GM19438 (cell line): Measurements from ENCODE around the gene KCNH2.
"Not testable (repeated sequence)": the region's sequence is repeated elsewhere in the genome, so short reads cannot be mapped to it uniquely, and the experiment has no call there.

Experiments used
- ATAC-seq: cut with Tn5 transposase; IDR thresholded peaks from one replicate; pipeline ENCODE4 v1.9.1; 2021; ENCODE audit warnings: low read depth; ENCODE audit not compliant: unreplicated experiment

KCNH2 gene

DNA sequence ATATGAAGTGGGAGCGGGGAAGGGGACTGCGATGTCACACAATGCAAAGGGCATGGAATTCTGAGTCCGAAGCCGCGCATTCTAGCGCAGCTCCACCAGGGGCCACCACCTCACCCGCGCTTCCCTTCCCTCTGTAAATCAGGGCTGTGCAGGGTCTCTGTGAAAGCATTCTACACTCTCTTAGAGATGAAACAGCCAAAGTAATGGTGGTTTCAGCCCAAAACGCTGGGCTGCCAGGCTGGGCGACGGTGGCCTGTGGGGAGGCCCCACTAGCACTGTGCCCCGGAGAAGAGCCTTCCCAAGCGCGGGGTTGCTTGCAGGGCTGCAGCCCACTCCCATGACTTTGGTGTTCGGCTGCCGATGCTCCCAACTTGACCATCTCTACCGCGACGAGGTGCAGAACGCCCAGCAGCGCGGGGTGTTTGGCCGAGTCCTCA is 34.8 kb upstream of the KCNH2 start:
- ATAC-seq: no peak

DNA sequence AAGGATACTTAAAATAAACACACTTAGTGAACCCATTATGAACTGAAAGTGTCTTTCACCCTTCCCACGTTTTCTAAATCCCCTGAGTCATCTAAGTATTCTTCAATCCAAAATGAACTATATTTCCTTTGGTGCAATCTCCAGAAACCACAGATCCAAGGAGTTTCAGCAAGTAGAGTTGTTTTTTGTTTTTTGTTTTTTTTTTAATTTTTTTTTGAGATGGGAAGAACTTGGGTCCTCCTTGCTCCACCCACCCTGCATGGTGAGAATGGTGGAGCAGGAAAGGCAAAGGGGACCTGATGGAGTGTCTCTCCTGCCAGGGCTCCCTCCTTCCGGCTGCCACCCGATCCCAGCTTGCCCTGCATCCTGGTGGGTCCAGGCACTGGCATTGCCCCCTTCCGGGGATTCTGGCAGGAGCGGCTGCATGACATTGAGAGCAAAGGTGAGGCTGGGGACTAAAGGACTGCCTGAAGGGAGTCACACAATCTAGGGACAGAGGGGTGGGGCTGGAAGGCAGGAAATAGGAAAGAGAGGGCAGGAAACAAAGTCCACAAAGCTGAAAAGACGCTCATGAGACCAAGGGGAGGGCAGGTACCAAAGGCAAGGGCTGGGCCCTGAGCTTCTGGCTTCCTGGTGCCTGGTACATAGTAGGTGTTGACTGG is 34.0 kb upstream of the KCNH2 start:
- no peak for ATAC-seq

DNA sequence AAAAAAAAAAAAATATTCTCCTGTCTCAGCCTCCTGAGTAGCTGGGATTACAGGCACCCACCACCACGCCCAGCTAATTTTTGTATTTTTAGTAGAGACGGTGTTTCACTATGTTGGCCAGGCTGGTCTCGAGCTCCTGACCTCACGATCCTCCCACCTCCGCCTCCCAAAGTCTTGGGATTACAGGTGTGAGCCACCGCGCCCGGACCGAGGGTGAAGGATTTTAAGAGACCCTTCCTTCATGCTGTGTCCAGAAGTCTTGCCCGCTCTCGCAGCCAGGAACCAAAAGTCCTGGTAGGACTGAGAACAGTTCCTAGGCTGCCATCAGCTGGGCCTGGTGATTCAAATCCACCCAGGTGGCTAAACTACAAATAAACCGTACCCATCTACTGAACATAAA is 33.5 kb upstream of the KCNH2 start:
- not testable (repeated sequence) for ATAC-seq

DNA sequence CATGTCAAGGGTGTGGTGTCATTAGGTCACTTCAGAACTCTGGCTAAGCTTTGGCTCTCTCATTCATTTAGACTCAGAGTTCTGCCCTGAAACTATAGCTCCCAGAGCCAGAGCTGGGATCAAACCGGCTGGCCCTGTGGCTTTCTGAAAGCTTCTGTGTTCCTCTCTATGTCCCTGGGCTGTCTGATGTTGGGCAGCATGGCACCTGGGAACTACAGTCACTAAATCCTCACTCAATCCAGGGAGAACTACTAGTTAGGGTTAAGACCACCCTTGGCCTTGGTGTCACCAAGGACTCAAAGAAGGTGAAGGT is 32.9 kb upstream of the KCNH2 start:
- ATAC-seq: no peak

DNA sequence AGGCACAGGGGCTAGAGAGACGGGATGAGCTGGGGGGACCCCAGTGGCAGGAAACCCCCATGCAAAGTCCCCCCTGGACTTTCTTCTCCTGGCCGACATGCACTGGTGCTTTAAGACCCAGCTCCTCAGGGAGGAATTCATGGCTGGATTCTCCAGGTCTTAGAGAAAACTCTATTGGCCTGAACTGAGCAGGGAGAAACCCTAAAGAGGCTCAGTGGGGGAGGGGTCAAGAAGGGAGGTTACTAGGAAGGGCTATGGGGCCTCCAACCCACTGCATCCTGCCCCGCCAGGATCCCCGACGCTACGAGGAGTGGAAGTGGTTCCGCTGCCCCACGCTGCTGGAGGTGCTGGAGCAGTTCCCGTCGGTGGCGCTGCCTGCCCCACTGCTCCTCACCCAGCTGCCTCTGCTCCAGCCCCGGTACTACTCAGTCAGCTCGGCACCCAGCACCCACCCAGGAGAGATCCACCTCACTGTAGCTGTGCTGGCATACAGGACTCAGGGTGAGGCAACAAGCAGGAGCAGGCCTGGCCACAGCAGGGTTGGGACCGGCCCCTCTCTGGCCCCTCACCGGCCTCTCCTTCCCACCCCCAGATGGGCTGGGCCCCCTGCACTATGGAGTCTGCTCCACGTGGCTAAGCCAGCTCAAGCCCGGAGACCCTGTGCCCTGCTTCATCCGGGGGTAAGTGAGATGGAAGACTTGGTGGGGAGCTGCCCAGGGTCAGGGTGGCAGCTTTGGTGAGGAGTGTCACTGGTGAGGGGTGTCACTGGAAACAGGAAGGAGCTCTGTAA is 32.4 kb upstream of the KCNH2 start:
- ATAC-seq: no peak

DNA sequence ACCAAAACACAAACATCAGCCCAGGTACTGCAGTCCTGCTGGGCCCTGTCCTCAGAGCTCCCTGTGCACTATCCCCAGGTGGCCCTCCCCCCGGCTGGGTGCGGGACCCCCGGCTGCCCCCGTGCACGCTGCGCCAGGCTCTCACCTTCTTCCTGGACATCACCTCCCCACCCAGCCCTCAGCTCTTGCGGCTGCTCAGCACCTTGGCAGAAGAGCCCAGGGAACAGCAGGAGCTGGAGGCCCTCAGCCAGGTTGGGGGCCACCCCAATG is 31.9 kb upstream of the KCNH2 start:
- ATAC-seq: no peak

DNA sequence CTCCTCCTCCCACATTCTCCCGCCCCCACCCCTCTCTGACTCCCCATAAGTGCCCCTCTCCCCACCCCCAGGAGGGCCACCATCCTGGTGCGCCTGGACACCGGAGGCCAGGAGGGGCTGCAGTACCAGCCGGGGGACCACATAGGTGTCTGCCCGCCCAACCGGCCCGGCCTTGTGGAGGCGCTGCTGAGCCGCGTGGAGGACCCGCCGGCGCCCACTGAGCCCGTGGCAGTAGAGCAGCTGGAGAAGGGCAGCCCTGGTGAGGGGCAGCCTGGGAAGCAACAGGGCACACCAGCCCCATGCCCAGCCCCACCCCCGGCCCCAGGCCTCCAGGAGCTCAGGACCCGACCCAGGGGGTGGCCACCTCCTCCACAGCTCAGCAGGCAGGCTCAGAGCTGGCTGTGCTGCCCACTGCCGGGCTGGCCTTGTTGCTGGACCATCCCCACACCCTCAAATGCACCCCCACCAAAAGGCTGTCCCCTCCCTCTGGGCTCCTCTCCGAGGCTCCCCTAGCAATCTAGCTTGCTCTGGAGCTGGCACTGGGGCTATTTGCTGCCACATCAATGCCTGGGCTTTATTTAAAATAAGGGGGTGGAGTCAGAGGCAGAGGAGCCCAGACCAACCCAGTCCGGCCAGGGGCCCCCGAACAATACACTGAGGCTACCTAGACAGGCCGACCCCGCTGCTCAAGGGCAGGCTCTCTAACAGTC is 31.4 kb upstream of the KCNH2 start:
- no peak for ATAC-seq

DNA sequence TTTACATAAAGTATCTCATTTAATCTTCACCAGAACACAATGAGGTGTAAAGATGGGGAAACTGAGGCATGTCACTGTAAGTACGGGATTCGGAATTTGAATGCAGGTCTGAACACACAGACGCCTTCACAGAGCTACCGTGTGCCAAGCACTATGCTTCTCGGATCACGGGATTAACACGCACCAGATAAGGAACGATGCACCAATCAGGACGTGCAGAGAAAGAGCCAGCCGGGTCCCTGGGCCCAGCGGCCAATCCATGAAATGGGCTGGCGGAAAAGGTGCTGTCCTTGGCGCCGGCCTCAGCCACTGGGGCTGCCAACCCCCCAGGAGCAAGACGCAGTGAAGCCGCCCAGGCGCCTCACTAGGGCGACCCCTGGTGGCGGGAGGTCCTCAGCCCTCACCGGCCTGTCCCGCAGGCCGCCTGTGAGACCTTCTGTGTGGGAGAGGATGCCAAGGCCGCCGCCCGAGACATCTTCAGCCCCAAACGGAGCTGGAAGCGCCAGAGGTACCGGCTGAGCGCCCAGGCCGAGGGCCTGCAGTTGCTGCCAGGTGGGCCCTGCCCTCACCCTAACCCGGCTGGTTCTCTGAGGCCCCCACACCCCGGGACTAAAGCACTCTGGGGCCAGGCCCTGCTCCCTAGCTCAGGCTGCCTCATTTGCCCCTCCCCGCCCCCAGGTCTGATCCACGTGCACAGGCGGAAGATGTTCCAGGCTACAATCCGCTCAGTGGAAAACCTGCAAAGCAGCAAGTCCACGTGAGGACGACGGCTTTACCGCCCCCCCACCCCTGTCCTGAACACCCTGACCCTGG is 30.6 kb upstream of the KCNH2 start:
- peak; percentile 91 for ATAC-seq

DNA sequence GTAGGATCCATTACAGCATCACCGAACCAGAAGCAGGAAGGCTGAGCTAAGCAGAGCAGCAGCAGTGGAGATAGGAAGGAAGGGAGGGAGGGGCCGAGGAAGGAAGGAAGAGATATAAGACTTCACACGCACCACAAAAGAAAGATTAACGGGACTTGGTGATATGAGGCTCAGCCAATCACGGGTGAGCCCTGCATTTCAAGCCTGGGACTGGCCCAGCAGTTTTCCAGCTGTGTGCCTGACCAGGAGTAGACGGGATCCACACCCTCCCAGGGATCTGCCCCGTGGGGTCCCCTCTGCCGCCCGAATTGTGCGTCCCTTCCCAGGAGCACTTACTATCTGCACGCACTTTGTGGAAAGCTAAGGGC is 30.0 kb upstream of the KCNH2 start:
- no peak for ATAC-seq

DNA sequence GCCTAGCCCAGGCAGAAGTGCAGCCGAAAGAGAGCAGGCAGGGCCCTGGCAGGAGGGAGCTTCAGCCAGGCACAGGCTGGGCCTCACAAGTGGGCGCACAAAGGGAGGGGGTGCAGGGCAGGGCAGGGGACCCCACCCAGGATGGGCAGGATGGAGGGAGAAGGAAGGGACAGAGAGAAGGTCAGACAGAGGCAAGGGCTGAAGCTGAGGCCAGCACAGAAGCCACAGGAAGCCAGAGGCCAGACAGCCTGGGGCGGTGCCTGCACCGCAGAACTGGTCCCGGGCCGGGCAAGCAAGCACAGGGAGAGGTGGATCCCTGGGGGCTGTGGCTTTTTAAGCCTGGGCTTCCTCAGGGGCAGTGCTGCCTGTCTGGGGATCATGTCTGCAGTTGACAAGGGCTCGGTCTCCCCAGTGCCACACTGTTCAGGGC is 29.4 kb upstream of the KCNH2 start:
- no peak for ATAC-seq

DNA sequence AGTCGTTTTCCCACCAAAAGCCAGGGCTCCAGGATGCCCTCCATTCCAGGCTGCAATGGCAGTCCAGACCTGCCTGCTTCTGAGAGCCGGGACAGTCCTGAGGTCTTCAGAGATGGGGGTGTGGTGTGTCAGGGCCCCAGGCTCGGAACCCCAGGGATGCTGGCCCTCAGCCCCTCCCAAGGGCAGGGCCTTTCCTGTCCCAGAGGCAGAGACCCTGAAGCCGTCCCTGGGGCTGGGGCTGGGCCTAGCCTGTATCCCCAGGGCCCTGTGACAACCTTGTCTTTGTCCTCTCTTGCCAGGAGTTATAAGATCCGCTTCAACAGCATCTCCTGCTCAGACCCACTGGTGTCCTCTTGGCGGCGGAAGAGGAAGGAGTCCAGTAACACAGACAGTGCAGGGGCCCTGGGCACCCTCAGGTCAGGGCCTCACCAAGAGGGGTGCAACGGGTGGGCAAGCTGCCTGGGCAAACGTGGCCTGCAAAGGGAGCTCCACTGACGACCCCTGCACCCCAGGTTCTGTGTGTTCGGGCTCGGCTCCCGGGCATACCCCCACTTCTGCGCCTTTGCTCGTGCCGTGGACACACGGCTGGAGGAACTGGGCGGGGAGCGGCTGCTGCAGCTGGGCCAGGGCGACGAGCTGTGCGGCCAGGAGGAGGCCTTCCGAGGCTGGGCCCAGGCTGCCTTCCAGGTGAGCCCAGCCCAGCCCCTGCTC is 28.6 kb upstream of the KCNH2 start:
- no peak for ATAC-seq

DNA sequence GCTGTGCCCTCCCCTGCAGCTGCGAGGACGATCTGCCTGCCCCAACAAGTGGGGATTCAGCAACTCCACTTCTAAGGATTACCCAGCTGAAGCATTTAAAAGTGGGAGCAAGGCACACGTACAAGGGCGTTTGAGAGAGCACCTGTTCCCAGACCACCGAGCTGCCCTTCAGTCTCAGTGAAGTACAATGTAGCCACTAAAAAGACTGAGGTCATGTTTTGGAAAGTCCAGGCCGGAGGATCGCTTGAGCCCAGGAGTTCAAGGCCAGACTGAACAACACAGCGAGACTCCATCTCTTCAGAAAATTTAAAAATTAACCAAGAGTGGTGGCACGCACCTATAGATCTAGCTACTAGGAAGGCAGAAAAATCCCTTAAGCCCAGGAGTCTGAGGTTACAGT is 27.4 kb upstream of the KCNH2 start:
- ATAC-seq: no peak

DNA sequence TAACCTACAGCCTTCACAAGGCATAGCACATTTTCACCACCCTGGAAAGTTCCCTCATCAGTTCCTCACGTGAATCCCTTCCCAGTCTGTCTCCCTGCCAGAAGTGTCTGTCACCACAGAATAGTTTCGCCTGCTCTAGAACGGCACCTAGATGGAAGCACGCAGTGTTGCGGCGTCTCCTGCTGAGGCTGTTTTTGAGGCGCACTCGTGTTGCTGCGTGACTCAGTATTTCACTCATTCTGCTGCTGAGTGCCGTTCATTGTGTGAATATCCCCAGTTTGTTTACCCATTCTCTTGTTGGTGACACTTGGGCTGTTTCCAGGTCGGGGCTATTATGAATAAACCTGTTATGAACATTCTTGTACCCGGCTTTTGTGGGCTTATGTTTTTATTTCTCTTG is 25.5 kb upstream of the KCNH2 start:
- no peak for ATAC-seq

DNA sequence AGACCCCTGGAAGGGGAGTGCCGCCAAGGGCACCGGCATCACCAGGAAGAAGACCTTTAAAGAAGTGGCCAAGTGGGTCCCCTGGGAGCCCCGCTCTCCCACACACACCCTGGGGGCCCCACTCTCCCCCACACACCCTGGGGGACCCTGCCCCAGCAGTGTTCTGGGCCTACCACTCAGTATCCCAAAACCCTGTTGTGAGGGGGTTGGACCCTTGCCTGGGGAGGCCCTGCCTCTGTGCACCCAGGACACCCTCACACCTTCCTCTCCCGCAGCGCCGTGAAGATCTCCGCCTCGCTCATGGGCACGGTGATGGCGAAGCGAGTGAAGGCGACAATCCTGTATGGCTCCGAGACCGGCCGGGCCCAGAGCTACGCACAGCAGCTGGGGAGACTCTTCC is 23.4 kb upstream of the KCNH2 start:
- no peak for ATAC-seq

DNA sequence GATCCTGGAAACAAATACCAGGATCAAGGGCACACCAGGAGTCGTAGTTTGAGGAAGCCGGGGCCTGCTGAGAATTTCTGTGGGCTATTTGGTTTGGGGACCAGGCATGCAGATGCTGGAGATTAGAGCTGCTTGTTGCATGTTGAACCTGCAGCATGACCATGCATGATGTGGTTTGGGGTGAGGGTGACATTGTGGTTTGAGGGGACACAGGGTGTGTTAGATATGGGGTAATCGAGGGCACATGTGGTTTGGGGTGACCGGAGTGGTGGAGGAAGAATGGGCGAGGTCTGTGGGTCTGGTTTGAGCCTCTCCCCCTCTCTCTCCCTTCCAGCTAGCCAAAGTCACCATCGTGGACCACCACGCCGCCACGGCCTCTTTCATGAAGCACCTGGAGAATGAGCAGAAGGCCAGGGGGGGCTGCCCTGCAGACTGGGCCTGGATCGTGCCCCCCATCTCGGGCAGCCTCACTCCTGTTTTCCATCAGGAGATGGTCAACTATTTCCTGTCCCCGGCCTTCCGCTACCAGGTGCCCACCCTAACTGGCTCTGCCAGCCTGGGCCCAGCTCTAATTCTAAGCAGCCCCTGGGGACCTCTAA is 22.9 kb upstream of the KCNH2 start:
- no peak for ATAC-seq

DNA sequence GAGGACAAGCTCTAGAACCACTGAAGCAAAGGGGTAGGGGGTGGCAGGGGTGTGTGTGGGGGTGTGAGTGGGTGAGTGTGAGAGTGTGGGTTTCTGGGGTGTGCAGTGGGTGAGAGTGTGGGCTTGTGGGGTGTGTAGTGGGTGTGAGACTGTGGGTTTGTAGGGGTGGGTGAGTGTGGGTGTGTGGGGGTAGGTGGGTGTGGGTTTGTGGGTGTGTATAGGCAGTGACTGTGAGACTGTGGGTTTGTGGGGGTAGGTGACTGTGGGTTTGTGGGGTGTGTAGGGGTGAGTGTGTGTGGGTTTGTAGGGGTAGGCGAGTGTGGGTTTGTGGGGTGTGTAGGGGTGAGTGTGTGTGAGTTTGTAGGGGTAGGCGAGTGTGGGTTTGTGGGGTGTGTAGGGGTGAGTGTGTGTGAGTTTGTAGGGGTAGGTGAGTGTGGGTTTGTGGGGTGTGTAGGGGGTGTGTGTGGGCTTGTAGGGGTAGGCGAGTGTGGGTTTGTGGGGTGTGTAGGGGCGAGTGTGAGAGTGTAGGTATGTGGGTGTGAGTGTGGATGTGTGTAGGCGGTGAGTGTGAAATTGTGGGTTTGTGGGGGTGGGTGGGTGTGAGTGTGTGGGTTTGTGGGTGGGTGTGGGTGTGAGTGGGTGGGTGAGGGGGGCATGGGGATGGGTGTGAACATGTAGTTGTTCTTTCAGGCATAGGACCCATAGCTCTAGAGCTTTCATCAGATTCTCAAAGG is 21.5 kb upstream of the KCNH2 start:
- no peak for ATAC-seq

DNA sequence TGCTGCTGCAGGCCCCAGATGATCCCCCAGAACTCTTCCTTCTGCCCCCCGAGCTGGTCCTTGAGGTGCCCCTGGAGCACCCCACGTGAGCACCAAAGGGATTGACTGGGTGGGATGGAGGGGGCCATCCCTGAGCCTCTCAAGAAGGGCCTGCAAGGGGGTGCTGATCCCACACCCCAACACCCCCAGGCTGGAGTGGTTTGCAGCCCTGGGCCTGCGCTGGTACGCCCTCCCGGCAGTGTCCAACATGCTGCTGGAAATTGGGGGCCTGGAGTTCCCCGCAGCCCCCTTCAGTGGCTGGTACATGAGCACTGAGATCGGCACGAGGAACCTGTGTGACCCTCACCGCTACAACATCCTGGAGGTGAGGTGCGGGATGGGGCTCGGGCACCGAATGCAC is 20.9 kb upstream of the KCNH2 start:
- no peak for ATAC-seq

DNA sequence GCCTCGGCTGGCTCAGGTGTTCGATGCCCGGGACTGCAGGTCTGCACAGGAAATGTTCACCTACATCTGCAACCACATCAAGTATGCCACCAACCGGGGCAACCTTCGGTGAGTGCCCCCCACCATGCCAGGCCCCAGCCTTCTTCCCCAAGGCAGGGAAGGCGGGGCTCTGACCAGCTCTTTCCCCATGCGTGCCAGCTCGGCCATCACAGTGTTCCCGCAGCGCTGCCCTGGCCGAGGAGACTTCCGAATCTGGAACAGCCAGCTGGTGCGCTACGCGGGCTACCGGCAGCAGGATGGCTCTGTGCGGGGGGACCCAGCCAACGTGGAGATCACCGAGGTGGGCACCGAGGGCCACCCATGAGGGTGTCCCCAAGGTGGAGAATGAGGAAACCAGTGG is 20.2 kb upstream of the KCNH2 start:
- no peak for ATAC-seq

DNA sequence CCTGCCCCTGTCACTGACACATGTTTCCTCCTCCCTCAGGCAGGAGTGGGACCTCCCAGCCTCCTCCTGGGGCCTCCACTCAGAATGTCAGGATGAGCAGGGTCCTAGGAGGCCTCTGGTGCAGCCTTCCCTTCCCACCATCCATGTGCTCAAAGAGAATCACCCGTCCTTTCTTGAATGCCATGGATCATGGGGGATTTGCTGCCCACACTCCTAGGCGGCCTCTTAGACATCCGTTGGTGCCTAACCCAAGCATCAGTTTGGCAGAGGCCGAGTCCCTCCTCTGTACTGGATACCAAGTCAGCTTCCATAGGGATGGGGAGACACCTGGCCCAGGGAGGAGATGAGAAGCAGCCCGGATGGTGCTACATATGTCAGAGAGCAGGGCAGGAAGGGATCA is 19.7 kb upstream of the KCNH2 start:
- ATAC-seq: no peak

DNA sequence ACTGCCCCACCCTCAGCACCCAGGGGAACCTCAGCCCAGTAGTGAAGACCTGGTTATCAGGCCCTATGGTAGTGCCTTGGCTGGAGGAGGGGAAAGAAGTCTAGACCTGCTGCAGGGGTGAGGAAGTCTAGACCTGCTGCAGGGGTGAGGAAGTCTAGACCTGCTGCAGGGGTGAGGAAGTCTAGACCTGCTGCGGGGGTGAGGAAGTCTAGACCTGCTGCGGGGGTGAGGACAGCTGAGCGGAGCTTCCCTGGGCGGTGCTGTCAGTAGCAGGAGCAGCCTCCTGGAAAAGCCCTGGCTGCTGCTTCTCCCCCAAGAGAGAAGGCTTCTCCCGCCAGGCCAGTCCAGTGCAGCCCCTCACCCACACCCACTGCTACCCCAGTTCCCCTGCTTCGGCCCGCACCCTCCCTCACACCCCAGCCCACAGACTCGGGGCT is 19.0 kb upstream of the KCNH2 start:
- ATAC-seq: no peak
